ENCODE data around the gene PNPT1. TPM values are rescaled to one million over a fixed set of nuclear protein-coding genes. Genes with fewer than 3 reads are reported as not detected.
"Not testable (repeated sequence)": the region's sequence is repeated elsewhere in the genome, so short reads cannot be mapped to it uniquely, and the experiment has no call there.

The PNPT1 gene
- total and polyA plus RNA-seq, 2 of the 8 experiments (the other 6 are each of a cell fraction or from before 2014, with no cell fraction given) = 8.3 to 40.2 TPM

GRCh38 chr2:55598056-55598795 lies 95.4 kb downstream of the PNPT1 start (continued):
- TF ChIP-seq RAD21 (IDR thresholded peaks at IDR 0.05 in 1 of 2, conservative IDR thresholded peaks at IDR 0.05 in 1 of 2; ENCODE audit: low read depth in 2 of 2, low read length in 2 of 2) = no peak

- H4K20me1 ChIP-seq (replicated peaks in 1 of 2; ENCODE audit: control insufficient read depth in 1 of 2, insufficient read depth in 2 of 2, low read length in 2 of 2); H2AFZ ChIP-seq (ENCODE audit: low read length); H4K91ac ChIP-seq (replicated peaks; ENCODE audit: insufficient read length, low read length); H3K23ac ChIP-seq (ENCODE audit: insufficient read length); H3K56ac ChIP-seq (replicated peaks; ENCODE audit: insufficient read length, low read depth, low read length); H3K4me2 ChIP-seq (ENCODE audit: insufficient read depth in 1 of 2, low read depth in 2 of 2, low read length in 2 of 2); FAIRE-seq; H3K79me1 ChIP-seq (ENCODE audit: low read depth, low read length); H2BK120ac ChIP-seq (replicated peaks; ENCODE audit: low read depth, low read length); H3K9me3 ChIP-seq (ENCODE audit: insufficient read depth in 2 of 2, low read depth in 1 of 2, low read length in 1 of 2); H2AK5ac ChIP-seq (ENCODE audit: low read depth, low read length); H4K8ac ChIP-seq (ENCODE audit: extremely low read depth, insufficient read depth, low read length); H2BK12ac ChIP-seq (ENCODE audit: low read depth, low read length); H3K4ac ChIP-seq (replicated peaks; ENCODE audit: insufficient read length, low read depth, low read length); H2BK15ac ChIP-seq (ENCODE audit: low read length); DNase-seq (ENCODE audit: low read depth in 1 of 2, low spot score in 2 of 2); H2BK5ac ChIP-seq (ENCODE audit: low read depth, low read length); H3K23me2 ChIP-seq (ENCODE audit: low read depth, low read length); H3K14ac ChIP-seq (ENCODE audit: insufficient read length); H3K18ac ChIP-seq (ENCODE audit: extremely low read depth, low read length); H3K9ac ChIP-seq (replicated peaks in 1 of 4; ENCODE audit: extremely low read depth in 1 of 4, low read depth in 3 of 4, low read length in 3 of 4); POLR2A ChIA-PET (ENCODE audit: partially characterized antibody); H3K79me2 ChIP-seq (ENCODE audit: control insufficient read depth in 1 of 2, insufficient read depth in 2 of 2, low read length in 2 of 2); H4K5ac ChIP-seq (ENCODE audit: insufficient read length, low read depth, low read length); H3K4me3 ChIP-seq (ENCODE audit: extremely low read depth in 1 of 4, insufficient read depth in 2 of 4, low read depth in 3 of 4, low read length in 4 of 4); H3K27ac ChIP-seq (ENCODE audit: low read depth, low read length); H3K27me3 ChIP-seq (replicated peaks in 1 of 4; ENCODE audit: control insufficient read depth in 3 of 4, extremely low read depth in 1 of 4, insufficient read depth in 3 of 4, low read length in 3 of 4); H3K4me1 ChIP-seq (replicated peaks in 1 of 4; ENCODE audit: control insufficient read depth in 3 of 4, insufficient read depth in 4 of 4, low read length in 3 of 4); H2BK20ac ChIP-seq (ENCODE audit: low read length): not testable (repeated sequence)
- WGBS, 2 experiments (ENCODE audit: extremely low coverage in 1 of 2, insufficient coverage in 1 of 2, insufficient read length in 1 of 2, insufficient replicate concordance in 2 of 2, low coverage in 1 of 2, low lambda C conversion rate in 2 of 2, missing lambda C conversion rate in 1 of 2) = 94% methylated on average over 6 of the region's 6 CpGs; no CpG with 5 or more reads in 1 of the 2 experiments
- peaks cover 4 to 11% (median 8%) of the 10 kb centered on the region in 4 experiments; a peak in 5 of 8 replicates for H3K36me3 ChIP-seq (ENCODE audit: control insufficient read depth in 2 of 4, insufficient read depth in 4 of 4, low read length in 3 of 4)
- CTCF ChIA-PET (ENCODE audit: partially characterized antibody) = interaction anchor here (1.6 kb wide), 1 partner anchor 15 kb away, joined by 7 read pairs; no protein-coding TSS in a partner anchor
These were observed 96.8 kb downstream of the PNPT1 start for GRCh38 chr2:55596795-55597194.
